Transverse colon (tissue), 4 donors: ENCODE measurements around the gene BBX. TPM values are rescaled to one million over a fixed set of nuclear protein-coding genes. Genes with fewer than 3 reads are reported as not detected.

Source experiments
- DNase-seq: peaks from one replicate; pipeline ENCODE4 v3.0.0-alpha.2; 2019
- H3K27ac ChIP-seq, 4 donors: fragments of 200-600 bp; sonication (generic); 2 replicates each; pipeline ENCODE4 v1.5.1; 2016 to 2018; ENCODE audit warnings: inconsistent platforms in 4 of 4
- H3K27me3 ChIP-seq: fragments of 200-600 bp; sonication (generic); 2 replicates; pipeline ENCODE4 v1.5.1; 2017; ENCODE audit warnings: inconsistent platforms
- H3K36me3 ChIP-seq, 4 donors: fragments of 200-600 bp; sonication (generic); 2 replicates each; pipeline ENCODE4 v1.5.1; 2017 to 2019; ENCODE audit warnings: inconsistent platforms in 4 of 4
- H3K4me1 ChIP-seq, 4 donors: fragments of 200-600 bp; sonication (generic); 2 replicates each; pipeline ENCODE4 v1.5.1; 2017 to 2020; ENCODE audit warnings: inconsistent platforms in 4 of 4
- H3K4me3 ChIP-seq, 4 donors: fragments of 200-600 bp; sonication (generic); 1 replicate in 1 of 4; 2 replicates in 3 of 4; pipeline versions ENCODE4 v1.5.1 to v1.6.1; 2017 to 2019; ENCODE audit warnings: inconsistent platforms in 4 of 4
- H3K9me3 ChIP-seq, 2 donors: fragments of 200-600 bp; sonication (generic); 2 replicates each; pipeline ENCODE4 v1.5.1; 2017 to 2019; ENCODE audit warnings: inconsistent platforms in 2 of 2
- CTCF ChIP-seq, 5 experiments: fragments of 200-600 bp in 3 of 5; fragments of 450-650 bp in 2 of 5; sonication (generic) in 3 of 5; IDR thresholded peaks; 1 replicate in 2 of 5; 2 replicates in 3 of 5; pipeline ENCODE4 v1.5.1; 2016 to 2017; ENCODE audit warnings: antibody characterized with exemption in 5 of 5, inconsistent platforms in 3 of 5, mild to moderate bottlenecking in 2 of 5, moderate library complexity in 1 of 5
- EP300 ChIP-seq: sonication (generic); formaldehyde crosslinking; IDR thresholded peaks from one replicate; pipeline ENCODE4 v1.6.1; 2017; ENCODE audit warnings: antibody characterized with exemption, low read depth
- POLR2A ChIP-seq: fragments of 450-650 bp; IDR thresholded peaks from one replicate; pipeline ENCODE4 v1.6.1; 2016; ENCODE audit warnings: antibody characterized with exemption, mild to moderate bottlenecking, moderate library complexity
- POLR2AphosphoS5 ChIP-seq, 3 donors: sonication (generic); formaldehyde crosslinking; IDR thresholded peaks; one replicate each; pipeline ENCODE4 v1.6.1; 2016; ENCODE audit warnings: antibody characterized with exemption in 3 of 3
- WGBS, 2 donors: methylation state at CpG; one replicate each; pipeline ENCODE4 v1.1.5; 2018; ENCODE audit warnings: low coverage in 1 of 2; 5-methylcytosine and 5-hydroxymethylcytosine counted together
- in situ Hi-C, 4 donors: fragments of 200-750 bp; cut with MboI; loops; one replicate each; pipeline versions ENCODE4 v1.15.0 to v1.15.1; 2017; ENCODE audit warnings: low sequenced_read_pairs in 3 of 4, low pct_ligation_motif_present in 1 of 4, low pct_unique_long_range_greater_than_20kb in 1 of 4
- intact Hi-C: fragments of 100-400 bp; cut with DNase I; formaldehyde crosslinking; loops from one replicate; pipeline ENCODE4 v1.15.1; 2023; ENCODE audit warnings: low total_unique reads
- total RNA-seq, 4 donors: library from RNA; depleted of rRNA; stranded (reverse); fragments of >200 nt; gene quantifications; one replicate each; pipeline ENCODE4 v1.1.0, GENCODE V29; 2016

The BBX gene
- total RNA-seq, 4 donors from 2014 or later: 22.5 to 39.6 (median 33.1) TPM

GRCh38 chr3:107824822-107825371 lies 302.1 kb downstream of the BBX start:
- Histone ChIP-seq H3K27ac (no peak overlapping the region), H3K4me3 (no peak overlapping the region), H3K36me3 (no peaks in the 10 kb centered on the region), H3K9me3 (no peaks in the 10 kb centered on the region), H3K27me3 (no peaks in the 10 kb centered on the region), H3K4me1 (no peaks in the 10 kb centered on the region)
- 70 to 72% methylated on average over 3 to 4 of the region's 4 CpGs for WGBS, 2 donors
- TF ChIP-seq CTCF (IDR thresholded peaks at IDR 0.05) (no peak), POLR2AphosphoS5 (IDR thresholded peaks at IDR 0.05) (no peak), POLR2A (no peak), EP300 (no peak)
- in situ Hi-C loops (no loop called here), intact Hi-C loops (no loop called here)
- DNase-seq: no peak

DNA sequence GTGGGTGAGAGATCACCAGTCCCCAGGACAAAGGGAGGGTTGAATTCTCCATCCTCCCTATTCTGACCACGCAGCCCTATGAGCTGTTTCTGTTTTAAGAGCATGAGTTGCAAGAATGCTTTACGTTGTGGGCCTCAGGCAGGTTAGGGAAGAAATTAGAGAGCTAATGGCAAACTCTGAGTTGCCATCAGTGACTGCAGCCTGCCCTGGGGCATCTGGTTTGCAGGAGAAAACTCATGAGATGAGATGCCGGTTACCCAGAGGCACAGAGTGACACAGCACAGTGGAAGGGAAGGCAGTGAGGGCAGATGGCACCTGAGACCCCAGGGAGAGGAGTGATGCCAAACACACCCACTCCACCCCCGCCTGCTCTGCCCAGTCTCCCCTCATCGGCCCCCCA lies 302.8 kb downstream of the BBX start:
- Histone ChIP-seq H3K4me1 (no peaks in the 10 kb centered on the region), H3K27me3 (no peaks in the 10 kb centered on the region), H3K9me3 (no peaks in the 10 kb centered on the region), H3K36me3 (no peaks in the 10 kb centered on the region), H3K4me3 (no peak overlapping the region), H3K27ac (no peak overlapping the region)
- in situ Hi-C loops: no loop called here
- no peak for TF ChIP-seq POLR2A
- no peak for TF ChIP-seq CTCF (IDR thresholded peaks at IDR 0.05)
- intact Hi-C loops: no loop called here
- DNase-seq: no peak
- WGBS, 2 donors: 92% methylated on average over 4 of the region's 5 CpGs; no CpG with 5 or more reads in 1 of the 2 donors

DNA sequence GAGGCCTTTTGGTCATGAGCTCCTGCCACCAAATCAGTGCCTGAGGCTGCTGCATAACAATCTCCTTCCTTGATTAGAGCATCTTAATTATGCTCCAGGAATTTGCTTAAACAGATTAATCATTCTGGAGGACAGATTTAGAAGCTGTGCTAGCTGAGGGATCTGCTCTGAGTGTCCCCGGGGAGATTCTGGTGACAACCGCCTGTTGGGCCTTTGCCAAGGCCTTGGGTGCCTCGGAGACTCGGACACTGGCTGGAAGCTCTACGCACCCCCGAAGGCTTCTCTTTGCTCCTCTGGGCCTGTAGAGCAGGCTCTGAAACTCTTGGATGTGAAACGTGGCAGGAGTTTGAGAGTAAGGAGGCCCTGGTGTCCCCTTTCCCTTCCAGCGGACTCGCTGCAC lies 304.0 kb downstream of the BBX start:
- in situ Hi-C loops: no loop called here
- 88% methylated on average over 9 of the region's 9 CpGs; no CpG with 5 or more reads in 1 of the 2 donors for WGBS, 2 donors
- Histone ChIP-seq H3K27me3 (no peaks in the 10 kb centered on the region), H3K36me3 (no peaks in the 10 kb centered on the region), H3K27ac (no peak overlapping the region), H3K4me3 (no peak overlapping the region), H3K9me3 (no peaks in the 10 kb centered on the region), H3K4me1 (no peaks in the 10 kb centered on the region)
- no peak for DNase-seq
- intact Hi-C loops: no loop called here
- no peak for TF ChIP-seq POLR2AphosphoS5 (IDR thresholded peaks at IDR 0.05)
- no peak for TF ChIP-seq POLR2A
- no peak for TF ChIP-seq CTCF (IDR thresholded peaks at IDR 0.05)
- TF ChIP-seq EP300: no peak

DNA sequence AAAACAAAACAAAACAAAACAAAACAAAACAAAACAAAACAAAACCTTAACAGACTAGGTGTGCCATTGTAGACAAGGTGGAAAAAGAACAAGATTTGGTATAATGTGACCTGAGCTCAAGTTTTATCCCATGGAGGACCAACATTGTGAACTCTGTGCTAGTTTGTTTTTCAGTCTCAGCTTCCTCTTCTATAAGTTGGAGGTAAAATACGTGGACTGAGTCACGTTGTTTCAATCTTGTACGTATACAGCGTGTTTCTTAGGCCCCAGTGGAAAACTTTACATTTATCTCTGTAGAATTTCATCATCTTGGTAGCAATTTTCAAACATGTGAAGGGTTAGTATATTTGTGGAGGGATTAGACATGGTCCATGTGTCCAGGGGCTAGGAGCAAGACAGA lies 306.4 kb downstream of the BBX start:
- TF ChIP-seq POLR2A (no peak), CTCF (IDR thresholded peaks at IDR 0.05) (no peak), POLR2AphosphoS5 (IDR thresholded peaks at IDR 0.05) (no peak), EP300 (no peak)
- no peaks in the 10 kb centered on the region for H3K9me3 ChIP-seq
- no peaks in the 10 kb centered on the region for H3K36me3 ChIP-seq
- WGBS, 2 donors: 87 to 92% methylated on average over 4 of the region's 4 CpGs
- intact Hi-C loops: no loop called here
- H3K27ac ChIP-seq: no peak overlapping the region
- H3K4me1 ChIP-seq: no peaks in the 10 kb centered on the region
- H3K4me3 ChIP-seq: no peak overlapping the region
- no peaks in the 10 kb centered on the region for H3K27me3 ChIP-seq
- in situ Hi-C loops: no loop called here
- no peak for DNase-seq
